GM21786 (cell line): Measurements from ENCODE around the gene IFT43.
"Not testable (repeated sequence)": the region's sequence is repeated elsewhere in the genome, so short reads cannot be mapped to it uniquely, and the experiment has no call there.

Experiments used
- ATAC-seq: cut with Tn5 transposase; IDR thresholded peaks from one replicate; pipeline ENCODE4 v1.9.1; 2021; ENCODE audit not compliant: unreplicated experiment

IFT43 gene

DNA sequence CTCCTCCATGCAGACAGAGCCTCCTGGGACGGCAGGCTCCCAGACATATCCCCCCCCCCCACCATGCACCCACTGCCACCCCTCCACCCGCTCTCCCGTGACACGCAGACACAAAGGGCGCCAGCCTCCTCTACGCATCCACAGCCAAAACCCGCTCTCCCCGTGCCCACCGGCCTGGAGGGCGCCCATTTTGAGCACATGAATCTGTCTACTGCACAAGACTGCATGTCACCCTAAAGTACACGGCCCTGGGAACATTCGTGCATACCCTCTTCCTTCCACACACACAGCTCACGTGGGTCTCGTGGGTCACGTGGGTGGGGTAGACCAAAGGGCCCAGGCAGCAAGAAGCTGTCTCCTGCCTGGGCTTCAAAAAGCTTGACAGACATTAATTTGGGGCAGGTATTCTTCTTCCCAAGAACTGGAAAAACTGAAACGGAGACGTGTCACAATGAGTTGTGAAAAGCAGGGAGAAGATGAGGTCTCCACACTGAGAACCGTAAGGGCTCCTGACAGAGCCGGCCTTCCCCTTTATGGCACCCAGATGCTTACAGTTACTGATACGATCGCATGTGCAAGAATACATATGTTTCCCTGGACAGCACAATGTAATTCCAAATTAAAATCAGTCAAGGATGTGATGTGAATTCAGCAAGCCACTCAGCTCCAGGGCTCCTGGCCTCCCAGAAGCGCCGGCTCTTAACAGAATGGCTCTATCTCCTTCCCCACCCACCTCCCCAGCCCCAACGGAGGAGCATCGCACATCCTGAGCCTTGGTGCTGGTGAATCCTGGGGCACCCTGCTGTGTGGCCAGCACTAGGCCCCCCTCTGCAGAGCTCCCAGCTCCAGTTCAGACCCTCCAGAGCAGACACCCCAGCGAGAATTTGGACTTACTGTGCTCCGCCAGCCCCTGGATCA is 5.7 kb upstream of the IFT43 start:
- no peak for ATAC-seq

DNA sequence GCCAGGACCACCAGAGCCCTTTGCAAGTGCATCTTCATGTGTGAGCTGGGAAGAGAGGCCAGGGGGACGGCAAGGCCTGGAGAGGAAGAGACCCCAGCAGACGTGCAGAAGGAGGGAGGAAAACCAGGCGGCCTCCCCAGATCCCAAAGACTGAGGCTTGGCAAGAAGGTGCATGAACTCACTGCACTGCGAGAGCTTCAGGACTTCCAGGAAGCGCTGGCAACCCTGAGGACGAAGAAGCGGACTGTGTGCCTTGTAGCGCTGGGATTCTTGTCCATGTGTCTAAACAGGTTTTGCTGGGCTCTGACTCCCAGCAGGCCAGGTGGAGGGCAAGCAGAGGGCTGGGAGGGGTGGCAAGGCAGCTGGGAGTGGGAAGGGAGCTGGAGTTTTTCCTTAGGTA is 4.7 kb upstream of the IFT43 start:
- no peak for ATAC-seq

DNA sequence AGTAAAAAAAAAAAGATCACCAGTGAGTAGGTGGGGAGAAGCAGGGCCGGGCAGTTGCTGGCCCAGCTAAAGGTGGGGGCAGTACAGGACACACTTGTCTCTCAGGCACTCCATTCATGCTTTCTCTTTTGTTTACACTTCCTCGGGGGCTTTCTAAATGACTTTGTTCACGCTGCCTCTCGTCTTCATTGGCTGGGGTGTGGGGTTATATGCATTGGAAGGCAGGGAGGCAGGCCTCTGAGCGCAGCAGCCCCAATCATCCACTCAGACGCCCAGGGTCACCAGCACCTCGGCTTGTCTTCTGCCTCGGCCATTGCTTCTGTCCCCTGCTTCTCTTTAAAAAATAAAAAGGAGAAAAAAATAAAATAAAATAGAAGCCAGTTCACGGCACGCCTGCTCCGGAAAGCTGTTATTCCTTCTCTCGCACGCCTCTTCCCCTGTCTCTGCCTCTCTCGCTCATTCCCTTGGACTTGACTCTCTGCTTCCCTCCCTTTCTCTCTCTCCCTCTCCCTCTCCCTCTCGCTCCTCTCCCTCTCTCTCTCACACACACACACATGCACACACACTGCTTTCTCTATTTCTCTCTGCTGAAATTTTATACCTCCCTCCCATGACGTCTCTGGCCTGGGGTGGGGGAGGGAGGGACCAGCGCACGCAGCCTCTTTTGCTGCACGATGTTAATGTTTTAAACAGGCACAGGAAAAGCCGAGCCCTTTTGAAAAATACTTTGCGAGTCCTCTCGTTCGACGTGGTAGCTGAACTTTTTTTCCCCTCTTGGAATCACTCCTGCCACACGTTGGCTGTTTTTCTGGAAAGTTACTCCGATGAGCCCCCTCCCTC is 3.9 kb upstream of the IFT43 start, which contains the start of gene TGFB3:
TGFB3 (minus strand) TSS at position 570 of the 840 bp plus-strand sequence. CDS start 1,102 bp downstream, outside the sequence.
- peak; percentile 59 for ATAC-seq

DNA sequence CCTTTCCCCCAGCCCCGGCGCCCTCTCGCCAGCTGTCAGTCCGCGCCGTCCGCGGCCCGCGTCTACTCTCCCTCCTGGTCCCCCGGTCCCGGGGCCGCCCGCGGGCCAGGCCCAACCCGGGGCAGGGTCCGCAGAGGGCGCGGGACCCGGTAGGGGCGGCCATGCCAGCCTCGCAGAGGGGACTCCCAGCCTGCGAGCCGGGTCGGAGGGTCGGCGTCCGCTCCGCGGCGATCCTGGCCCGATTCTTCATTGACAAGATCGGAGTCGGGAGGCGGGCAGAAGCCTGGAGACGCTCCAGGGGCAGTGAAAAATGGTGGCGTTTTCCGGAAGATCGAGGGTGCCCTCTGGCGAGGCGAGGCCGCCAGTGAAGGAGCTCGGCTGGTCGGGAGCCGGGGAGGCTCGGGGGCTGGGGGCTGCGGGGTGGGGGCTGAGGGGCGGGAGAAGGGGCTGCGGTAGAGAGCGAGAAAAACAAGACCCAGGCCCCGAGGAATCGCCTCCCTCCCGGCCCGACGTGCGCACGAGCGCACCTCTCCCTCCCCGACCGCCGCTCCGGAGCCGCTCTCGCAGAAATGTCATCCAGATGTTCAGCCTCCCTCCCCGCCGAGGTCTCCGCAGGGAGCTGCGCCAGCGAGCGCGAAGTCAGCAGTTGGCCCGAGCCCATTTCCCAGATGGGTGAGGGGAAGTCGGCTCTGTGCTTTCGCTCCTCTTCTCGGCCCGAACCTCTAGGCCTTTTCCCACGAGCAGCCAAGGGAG is 3.1 kb upstream of the IFT43 start:
- ATAC-seq: peak; percentile 46

DNA sequence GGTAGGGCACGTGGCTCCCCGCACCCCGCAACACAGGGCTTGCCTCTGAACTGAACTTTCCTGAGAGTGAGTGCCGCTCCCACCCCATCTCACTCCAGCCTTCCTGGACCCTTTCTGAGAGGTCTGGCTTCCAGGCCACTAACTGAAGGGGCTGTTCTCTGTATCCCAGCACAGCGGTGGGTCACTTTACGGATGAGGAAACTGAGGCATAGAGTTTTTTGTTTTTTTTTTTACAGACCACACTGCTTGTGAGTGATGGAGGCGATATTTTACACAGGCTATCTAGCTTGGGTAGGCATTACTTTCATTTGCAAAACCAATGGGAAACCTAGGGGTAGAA is 2.6 kb upstream of the IFT43 start:
- no peak for ATAC-seq

DNA sequence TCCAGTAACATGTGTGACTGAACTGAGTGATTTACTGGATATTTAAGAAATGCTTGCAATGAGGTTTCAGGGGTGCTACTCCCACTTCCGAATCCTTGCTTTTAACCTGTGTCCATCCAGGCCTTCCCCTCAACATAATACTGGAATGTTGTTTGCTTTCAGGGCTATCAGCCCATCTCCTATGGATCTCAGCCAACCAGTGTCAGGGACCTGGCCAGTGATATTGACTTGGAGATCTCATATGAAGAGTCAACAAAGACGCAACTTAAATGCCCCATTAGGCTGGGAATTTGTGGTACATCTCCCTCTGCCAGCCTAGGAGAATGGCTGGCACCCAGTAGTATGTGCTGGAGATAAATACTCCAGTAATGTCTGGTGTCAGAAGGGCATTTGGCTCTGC is 889 bp upstream of the IFT43 start:
- ATAC-seq: no peak

DNA sequence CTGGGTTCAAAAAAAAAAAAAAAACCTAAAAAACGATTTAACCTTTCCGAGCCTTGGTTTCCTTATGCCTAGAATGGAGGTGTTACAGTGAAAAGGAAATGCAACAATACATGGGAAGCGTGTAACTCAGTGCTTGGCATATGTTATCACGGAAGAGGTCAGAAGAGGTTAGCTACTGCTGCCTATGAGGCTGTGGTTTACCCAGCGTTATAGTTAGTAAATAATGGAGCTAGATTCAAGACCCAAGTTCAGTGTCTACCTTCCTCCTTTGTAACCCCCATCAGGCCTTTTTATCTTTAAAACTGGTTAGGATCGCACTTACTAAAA is 839 bp downstream of the IFT43 start:
- no peak for ATAC-seq

DNA sequence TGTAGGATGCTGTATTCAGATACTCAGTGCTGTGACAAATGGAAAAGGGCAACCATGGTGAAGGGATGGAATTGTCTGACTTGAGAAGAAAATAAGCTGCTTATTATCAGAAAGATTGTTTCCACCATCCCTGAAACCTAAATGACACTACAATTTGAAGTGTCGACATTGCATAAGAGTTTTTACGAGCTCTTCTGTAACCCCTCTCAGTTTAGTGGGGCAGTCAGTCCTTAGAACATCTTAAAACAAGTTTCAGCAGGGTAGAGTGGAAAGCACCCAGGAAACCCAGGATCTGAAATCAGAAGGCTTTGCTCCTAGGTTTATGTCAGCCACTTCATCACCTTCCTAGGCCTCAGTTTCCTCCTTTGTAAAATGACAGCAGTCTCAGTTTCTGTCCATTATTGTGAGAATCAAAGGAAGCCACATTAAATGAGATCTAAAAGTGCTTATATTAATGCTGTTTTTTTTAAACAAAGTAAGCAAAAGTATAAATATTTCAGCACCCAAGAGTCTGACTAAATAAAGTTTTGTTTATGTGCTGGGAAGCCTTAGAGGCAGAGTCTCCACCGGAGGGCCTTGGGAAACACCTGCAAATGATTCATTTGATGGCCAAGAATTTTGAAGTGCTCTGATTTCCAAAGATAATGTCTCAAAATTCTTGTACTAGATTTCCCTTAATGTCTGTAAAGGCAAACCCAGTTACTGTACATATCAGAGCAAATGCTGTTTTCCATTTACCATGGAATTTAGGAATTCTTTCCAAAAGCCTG is 1.8 kb downstream of the IFT43 start:
- ATAC-seq: no peak

DNA sequence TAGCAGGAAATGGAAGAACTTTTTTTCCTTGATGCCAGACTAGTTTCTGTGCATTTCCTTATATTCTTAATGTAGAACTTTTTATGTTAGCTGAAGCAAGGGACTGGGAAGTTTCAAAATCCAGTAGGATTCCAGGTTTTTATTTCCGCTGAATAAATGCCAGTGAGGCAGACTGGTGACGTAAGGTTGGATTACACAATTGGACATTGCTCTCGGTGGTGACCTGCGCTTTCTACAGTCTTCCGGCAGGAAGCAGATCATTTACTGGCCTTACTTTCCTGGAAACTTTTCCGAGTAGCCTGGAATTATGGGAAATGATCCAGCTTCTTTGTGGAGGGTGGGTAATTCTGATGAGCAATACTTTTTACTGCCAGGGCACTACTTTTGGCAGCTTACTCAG is 3.6 kb downstream of the IFT43 start:
- ATAC-seq: no peak

DNA sequence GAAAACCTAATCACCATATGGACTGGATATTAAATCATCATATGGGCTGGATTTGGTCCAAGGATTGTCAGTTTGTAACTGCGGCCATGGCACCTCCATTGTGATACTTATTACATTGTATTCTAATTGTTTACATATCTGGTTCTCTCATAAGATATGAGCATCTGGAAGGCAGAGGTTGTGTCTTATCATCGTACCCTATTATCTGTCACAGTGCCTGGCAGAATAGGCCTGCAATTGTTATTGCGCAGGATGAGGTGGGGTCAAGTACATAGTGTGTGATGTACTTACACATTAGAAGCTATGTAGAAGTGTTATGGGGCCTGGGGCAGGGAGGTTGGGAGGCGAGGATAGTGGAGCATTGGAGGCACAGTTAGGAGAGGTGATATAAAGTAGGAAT is 4.7 kb downstream of the IFT43 start:
- ATAC-seq: no peak

DNA sequence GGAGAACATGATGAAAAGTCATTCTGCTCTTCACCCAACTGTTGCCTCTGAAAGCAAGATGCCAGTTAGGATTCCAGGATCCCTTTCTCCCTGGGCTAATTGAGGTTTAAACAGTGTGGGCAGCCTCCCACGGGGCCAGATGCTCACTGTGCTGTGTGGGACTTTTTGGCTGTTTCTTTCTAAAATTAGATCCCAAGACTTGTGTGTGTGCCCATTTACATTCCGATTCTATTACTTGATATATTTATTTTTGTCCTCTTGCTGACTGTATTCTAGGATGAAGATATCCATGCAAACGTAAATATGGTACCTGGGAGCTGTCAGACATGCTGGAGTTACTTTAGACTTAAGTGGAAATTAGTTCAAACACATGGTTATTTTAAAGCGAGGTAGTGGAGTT is 6.2 kb downstream of the IFT43 start:
- ATAC-seq: no peak

DNA sequence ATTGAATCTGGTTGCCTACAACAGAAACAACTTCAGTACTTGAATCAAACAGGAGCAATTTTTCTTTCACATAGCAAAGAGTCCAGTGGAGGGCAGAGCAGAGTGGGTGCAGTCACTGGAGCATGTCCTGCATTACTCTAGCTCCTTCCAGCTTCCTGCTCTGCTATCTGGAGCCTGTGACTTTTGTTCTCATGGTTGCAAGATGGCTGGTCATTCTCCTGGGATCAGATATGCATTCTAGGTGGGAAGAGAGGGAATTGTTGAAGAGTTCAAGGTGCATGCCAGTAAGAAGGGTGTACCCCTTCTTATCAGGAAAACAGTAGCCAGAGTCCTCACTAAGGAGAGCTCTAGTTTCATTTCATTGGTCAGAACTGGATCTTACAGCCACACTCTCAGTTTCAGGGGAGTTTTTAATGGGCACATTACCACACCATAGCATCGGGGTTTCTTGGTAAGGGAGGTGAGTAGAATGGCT is 8.0 kb downstream of the IFT43 start:
- peak; percentile 62 for ATAC-seq

DNA sequence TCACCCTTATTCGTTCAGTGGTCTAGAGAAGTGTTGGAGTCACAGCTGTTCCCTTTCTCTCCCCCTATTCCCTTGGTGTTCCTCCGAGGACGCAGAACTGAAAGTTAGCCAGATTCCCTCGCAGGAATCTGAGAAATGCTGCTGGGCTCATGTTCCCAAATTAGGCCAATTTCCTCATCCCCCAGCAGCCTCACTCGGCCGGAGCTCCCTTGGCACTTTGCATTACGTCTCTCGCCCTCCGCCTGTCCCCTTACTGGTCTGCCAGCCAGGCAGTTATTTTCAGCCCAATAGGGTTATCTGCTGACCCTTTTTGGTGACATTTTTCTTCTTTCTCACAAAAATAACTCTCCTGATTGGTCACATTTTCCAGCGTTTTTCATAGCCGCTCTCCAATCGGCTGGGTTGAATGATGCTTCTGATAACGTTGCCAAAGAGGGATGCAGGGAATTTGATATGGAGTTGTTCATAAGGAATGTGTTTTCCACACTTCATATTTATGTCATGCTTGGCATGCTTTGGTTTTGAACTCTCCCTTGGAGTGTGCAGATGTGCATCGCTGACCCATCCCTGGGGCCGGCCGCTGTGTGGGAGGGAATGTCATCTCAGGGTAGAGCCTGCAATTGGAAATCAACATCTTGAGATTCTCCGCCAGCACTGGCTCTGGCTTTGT is 9.9 kb downstream of the IFT43 start:
- no peak for ATAC-seq

DNA sequence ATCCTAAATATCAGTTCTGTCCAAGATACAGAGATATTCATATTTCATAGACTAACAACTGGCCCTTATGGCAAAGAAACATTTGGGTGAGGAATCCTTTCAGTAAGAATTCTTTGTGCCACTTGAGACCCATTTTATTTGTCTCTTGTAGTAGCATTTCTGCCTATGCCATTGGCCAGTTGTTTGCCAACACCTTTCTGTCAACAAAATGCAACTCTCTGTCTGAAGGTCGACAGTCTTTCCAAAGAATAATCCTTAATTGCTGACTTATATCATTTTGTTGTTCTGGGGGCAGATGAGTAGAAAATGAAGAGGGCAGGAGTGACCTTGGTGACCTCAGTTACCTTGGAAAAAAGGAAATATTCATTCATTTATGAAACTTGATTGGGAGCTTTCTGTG is 10.9 kb downstream of the IFT43 start:
- ATAC-seq: no peak

DNA sequence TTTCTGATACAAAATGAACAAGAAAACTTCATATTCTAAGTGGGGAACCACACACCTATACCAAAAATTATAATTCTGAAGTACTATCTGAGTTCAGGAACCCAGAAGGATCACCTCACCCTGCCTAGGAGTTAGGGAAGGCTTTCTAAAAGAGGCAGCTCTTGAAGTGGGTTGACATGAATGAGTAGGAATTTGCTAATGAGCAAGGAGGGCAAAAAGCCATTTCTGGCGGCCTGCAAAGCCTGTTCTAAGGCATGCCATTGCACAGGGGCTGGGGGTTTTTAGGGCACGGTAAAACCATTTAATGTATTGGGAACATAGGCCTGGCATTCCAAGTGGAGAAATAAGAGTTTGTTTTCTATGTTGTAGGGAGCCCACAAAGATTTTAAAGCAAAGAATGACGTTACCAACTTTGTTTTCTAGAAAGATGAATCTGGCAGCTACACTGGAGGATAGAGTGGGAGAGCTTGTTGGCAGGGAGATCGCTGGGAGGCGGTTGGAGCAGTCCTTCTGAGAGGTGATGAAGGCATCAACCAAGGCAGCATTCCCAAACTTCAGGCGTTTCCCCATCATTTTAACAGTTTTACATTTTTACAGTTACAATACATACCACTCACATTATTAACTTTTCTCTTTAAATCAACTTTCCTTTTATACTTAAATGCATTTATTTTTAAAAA is 14.1 kb downstream of the IFT43 start:
- no peak for ATAC-seq

DNA sequence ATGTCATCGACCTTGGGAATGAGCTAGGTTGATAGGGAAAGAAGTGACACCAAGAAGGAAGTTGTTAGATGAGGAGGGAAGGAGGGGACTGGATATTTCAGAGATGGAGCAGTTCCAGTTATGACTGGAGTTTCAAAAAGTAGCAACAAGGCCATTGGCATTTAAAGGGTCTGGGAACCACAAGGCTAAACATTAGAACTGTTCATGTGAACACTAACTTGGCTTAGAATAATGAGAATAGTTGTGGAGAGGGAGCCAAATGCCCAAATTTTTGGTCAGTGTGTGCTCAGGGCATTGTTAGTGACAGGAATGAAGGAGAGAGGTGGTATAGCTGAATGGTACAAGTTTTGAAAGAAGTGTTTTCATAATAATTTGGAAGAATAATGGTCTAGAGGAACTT is 16.8 kb downstream of the IFT43 start:
- ATAC-seq: no peak

DNA sequence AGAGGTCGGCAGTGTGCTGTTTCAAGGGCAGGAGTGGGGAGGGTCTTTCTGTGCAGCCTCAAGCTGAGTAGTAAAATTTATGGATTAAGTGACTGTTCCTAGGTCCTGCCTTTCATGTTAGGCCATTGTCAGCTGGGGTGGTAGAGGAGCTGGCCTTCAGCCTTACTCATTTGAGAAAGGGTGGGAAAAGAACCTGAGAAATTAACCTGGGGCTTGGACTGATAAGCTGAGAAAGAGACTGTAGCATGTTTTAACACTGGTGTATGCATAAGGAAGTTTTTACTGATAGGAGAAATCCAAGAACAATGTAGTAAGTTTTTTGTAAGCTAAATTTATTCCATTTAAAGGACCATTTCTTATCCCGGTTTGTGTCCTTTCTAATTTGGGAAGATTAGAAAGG is 20.7 kb downstream of the IFT43 start:
- ATAC-seq: no peak

DNA sequence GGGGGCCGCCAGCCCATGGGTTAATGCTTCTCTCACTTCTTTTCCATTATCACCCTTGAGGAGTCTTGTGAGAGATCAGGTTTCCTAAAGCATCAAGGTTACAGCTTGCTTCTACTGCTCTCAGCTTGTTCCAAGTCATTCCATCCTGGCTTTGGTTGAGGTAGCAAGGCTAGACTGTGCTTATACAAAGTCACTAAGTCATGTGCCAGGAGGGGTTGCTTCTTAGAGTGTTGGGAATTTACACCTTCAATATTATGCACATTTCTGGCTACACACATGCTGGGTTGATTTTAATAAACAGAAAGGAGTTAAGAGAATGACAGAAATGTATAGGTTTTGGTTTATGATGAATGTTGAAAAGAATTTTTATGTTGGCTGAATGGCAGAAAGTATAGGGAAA is 21.8 kb downstream of the IFT43 start:
- no peak for ATAC-seq

DNA sequence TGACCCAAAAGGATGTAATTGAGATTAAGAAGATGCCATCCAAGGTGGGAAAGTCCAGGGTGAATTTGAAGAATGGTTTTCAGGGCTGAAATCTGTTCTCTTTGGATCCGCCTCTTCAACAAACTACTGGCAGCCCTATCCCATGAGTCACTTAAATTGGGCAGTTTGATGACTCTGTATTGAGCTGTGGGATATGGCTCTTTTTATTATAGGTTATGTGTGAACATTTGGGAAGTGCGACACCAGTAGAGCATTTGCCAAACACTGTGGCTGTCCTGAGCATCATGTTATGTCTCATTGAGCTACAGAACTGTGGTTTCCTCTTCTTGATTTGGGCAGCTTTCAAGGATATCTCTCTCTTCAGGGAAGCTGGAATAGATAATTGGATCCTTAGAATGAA is 22.3 kb downstream of the IFT43 start:
- ATAC-seq: no peak

DNA sequence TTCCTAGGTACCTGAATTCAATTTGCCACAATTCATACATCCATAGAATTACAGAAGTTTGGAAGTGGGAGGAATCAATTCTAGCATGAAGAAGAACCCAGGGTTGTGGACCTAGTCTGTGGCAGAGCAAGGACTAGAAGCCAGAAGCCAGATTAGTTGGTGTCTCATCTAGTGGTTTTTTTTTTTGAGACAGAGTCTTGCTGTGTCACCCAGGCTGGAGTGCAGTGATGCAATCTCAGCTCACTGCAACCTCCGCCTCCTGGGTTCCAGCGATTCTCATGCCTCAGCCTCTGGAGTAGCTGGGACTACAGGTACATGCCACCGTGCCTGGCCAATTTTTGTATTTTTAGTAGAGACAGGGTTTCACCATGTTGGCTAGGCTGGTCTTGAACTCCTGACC is 24.1 kb downstream of the IFT43 start:
- ATAC-seq: not testable (repeated sequence)
